DND-41 (cell line): Measurements from ENCODE around the gene MYO18B.

Source experiments
- ATAC-seq: fragments of 200-7000 bp; cut with Tn5 transposase; 3 replicates; pipeline ENCODE4 v1.9.1; 2021; ENCODE audit warnings: low read depth; ENCODE audit not compliant: insufficient read depth
- DNase-seq: peaks from one replicate; pipeline ENCODE4 v3.0.0-alpha.2; 2020
- H2AFZ ChIP-seq: 2 replicates; pipeline ENCODE4 v1.6.0; 2012; ENCODE audit warnings: low read depth, low read length
- H3K27ac ChIP-seq: 2 replicates; pipeline ENCODE4 v1.5.1; 2012; ENCODE audit warnings: low read length, inconsistent platforms
- H3K27me3 ChIP-seq: fragments of 200-600 bp; sonication (generic); 2 replicates; pipeline ENCODE4 v1.6.0; 2012; ENCODE audit warnings: low read length, mild to moderate bottlenecking, inconsistent platforms; ENCODE audit not compliant: insufficient read depth, poor library complexity
- H3K36me3 ChIP-seq: 2 replicates; pipeline ENCODE4 v1.5.1; 2012; ENCODE audit warnings: low read length, inconsistent platforms; ENCODE audit not compliant: insufficient read depth
- H3K4me1 ChIP-seq: 2 replicates; pipeline ENCODE4 v1.5.1; 2012; ENCODE audit warnings: mild to moderate bottlenecking, low read length; ENCODE audit not compliant: insufficient read depth
- H3K4me2 ChIP-seq: 2 replicates; pipeline ENCODE4 v1.6.0; 2012; ENCODE audit warnings: mild to moderate bottlenecking, moderate library complexity, low read length, inconsistent platforms; ENCODE audit not compliant: insufficient read depth
- H3K4me3 ChIP-seq, 2 experiments: fragments of 200-600 bp in 1 of 2; shearing (Covaris generic) in 1 of 2; 2 replicates each; pipeline ENCODE4 v1.5.1; 2012 to 2016; ENCODE audit warnings: inconsistent platforms in 2 of 2, low read length in 2 of 2, mild to moderate bottlenecking in 2 of 2, low read depth in 1 of 2, moderate library complexity in 1 of 2
- H3K79me2 ChIP-seq: 2 replicates; pipeline ENCODE4 v1.6.0; 2012; ENCODE audit warnings: low read length, inconsistent platforms; ENCODE audit not compliant: insufficient read depth
- H3K9ac ChIP-seq: 2 replicates; pipeline ENCODE4 v1.6.0; 2012; ENCODE audit warnings: low read depth, mild to moderate bottlenecking, inconsistent platforms, low read length, moderate library complexity
- H3K9me3 ChIP-seq: 2 replicates; pipeline ENCODE4 v1.5.1; 2012; ENCODE audit warnings: low read length, moderate library complexity, mild to moderate bottlenecking, inconsistent platforms; ENCODE audit not compliant: insufficient read depth, severe bottlenecking
- H4K20me1 ChIP-seq: 2 replicates; pipeline ENCODE4 v1.6.0; 2012; ENCODE audit warnings: low read length; ENCODE audit not compliant: insufficient read depth
- EZH2 ChIP-seq: IDR thresholded peaks from 3 replicates; pipeline ENCODE4 v1.6.1; 2012; ENCODE audit warnings: borderline replicate concordance, low read depth, mild to moderate bottlenecking, moderate library complexity, low read length, inconsistent platforms; ENCODE audit not compliant: severe bottlenecking
- TF ChIP-seq, protein P1 (sequence below): IDR thresholded peaks from 2 replicates; pipeline ENCODE4 v1.5.1; 2012; ENCODE audit warnings: borderline replicate concordance, low read length, moderate library complexity, mild to moderate bottlenecking; ENCODE audit not compliant: poor library complexity, severe bottlenecking; ENCODE audit errors: extremely low read depth

The MYO18B gene

DNA sequence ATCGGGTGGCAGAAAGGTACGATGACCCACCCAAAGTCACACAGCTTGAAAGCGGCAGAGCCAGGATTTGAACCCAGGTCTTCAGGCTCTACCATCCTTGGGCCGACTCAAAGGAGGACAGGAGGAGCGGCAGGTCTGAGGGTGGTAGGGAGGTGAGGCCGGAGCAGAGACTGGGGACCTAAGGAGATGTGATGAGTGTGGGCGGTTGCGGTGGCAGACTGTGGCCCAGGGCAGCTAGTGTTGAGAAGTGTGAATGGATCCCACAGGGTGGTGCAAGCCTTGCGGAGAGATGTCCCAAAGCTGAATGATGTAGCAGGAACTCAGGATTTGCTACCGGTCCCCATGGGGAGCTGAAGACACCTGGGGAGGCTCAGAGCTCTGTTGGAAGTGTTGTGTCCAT, 180.2 kb downstream of the MYO18B start:
- Histone ChIP-seq H3K27ac (no peak overlapping the region), H3K4me2 (no peak overlapping the region), H3K4me1 (no peaks in the 10 kb centered on the region), H2AFZ (no peak overlapping the region), H3K79me2 (no peaks in the 10 kb centered on the region), H3K4me3 (no peak overlapping the region), H3K27me3 (peaks cover 12% of the 10 kb centered on the region), H3K36me3 (no peaks in the 10 kb centered on the region), H4K20me1 (no peaks in the 10 kb centered on the region), H3K9ac (no peak overlapping the region), H3K9me3 (no peaks in the 10 kb centered on the region)
- DNase-seq (no peak), ATAC-seq (no peak)
- TF ChIP-seq, protein P1, sequence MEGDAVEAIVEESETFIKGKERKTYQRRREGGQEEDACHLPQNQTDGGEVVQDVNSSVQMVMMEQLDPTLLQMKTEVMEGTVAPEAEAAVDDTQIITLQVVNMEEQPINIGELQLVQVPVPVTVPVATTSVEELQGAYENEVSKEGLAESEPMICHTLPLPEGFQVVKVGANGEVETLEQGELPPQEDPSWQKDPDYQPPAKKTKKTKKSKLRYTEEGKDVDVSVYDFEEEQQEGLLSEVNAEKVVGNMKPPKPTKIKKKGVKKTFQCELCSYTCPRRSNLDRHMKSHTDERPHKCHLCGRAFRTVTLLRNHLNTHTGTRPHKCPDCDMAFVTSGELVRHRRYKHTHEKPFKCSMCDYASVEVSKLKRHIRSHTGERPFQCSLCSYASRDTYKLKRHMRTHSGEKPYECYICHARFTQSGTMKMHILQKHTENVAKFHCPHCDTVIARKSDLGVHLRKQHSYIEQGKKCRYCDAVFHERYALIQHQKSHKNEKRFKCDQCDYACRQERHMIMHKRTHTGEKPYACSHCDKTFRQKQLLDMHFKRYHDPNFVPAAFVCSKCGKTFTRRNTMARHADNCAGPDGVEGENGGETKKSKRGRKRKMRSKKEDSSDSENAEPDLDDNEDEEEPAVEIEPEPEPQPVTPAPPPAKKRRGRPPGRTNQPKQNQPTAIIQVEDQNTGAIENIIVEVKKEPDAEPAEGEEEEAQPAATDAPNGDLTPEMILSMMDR = no peak
- no peak for TF ChIP-seq EZH2

DNA sequence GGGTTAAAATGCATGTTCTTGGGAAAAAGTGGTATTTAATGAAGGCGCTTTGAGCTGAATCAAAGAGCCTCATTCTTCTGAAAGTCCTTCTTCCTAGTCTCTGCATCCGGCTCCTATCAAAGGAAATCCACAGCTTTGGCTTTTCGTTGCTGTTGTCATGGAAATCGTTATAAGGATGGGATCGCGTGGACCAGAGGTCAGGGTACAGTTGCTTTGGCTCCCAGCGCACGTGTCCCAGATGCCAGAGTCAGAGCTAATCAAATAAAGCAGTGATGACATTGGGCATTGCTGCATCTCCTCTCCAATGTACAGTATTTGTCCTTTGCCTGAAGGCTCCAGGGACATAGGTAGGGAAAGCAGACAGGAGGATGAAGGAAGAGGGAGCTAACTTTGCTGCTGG, 181.9 kb downstream of the MYO18B start:
- Histone ChIP-seq H4K20me1 (no peaks in the 10 kb centered on the region), H2AFZ (no peak overlapping the region), H3K79me2 (no peaks in the 10 kb centered on the region), H3K27ac (no peak overlapping the region), H3K9ac (no peak overlapping the region), H3K9me3 (no peaks in the 10 kb centered on the region), H3K27me3 (peaks cover 5% of the 10 kb centered on the region), H3K4me1 (no peaks in the 10 kb centered on the region), H3K4me2 (no peak overlapping the region), H3K4me3 (no peak overlapping the region), H3K36me3 (no peaks in the 10 kb centered on the region)
- DNase-seq = no peak
- no peak for ATAC-seq
- TF ChIP-seq, protein P1 = no peak
- TF ChIP-seq EZH2 = no peak

DNA sequence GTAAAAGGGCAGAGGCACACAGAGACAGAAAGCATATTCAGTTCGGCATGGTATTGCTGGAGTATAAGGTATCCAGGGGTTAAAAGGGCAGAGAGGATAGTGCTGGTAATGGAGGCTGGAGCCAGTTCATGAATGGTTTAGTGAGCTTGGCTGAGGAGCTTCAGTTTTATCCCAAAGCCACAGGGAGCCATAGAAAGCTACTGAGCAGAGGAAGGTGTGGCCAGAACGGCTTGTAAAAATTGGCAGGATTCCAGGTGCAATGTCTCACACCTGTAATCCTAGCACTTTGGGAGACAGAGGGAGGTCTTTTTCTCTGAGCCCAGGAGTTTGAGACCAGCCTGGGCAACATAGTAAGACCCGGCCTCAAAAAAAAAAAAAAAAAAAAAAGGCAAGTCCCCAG, 186.1 kb downstream of the MYO18B start:
- DNase-seq = no peak
- Histone ChIP-seq H2AFZ (no peak overlapping the region), H3K4me1 (no peaks in the 10 kb centered on the region), H3K4me3 (no peak overlapping the region), H3K27ac (no peak overlapping the region), H3K9me3 (no peaks in the 10 kb centered on the region), H3K27me3 (no peaks in the 10 kb centered on the region), H3K4me2 (no peak overlapping the region), H3K9ac (no peak overlapping the region), H4K20me1 (no peaks in the 10 kb centered on the region), H3K36me3 (no peaks in the 10 kb centered on the region), H3K79me2 (no peaks in the 10 kb centered on the region)
- ATAC-seq = no peak
- no peak for TF ChIP-seq EZH2
- TF ChIP-seq, protein P1 = no peak

DNA sequence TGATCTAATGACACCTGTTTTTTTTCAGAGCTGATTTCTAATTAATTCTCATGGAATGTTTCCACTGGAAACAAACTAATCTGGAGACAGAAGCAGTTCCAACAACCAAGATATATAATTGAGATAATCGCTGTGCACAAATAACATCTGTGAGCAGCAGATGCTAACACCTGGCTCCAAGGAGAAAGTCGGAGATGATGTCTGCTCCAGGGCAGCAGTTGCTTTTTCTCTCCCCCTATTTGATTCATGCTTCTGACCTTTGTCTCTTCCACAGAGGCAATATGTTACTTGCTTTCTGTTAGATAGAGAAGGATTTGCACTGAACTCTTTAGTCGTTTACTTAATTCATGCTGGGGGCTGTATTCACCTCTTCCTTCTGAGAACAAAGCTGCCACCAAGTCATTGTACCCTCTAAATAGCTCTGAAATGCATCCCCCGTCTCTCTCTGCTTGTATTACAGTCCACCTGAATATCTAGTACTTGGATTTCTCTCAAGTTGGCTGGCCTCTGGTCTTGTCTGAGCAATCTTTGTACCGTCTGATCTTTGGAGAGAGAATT, 187.4 kb downstream of the MYO18B start:
- TF ChIP-seq, protein P1 = no peak
- no peak for TF ChIP-seq EZH2
- H3K4me3 ChIP-seq = no peak overlapping the region
- no peaks in the 10 kb centered on the region for H3K4me1 ChIP-seq
- no peaks in the 10 kb centered on the region for H3K9me3 ChIP-seq
- H2AFZ ChIP-seq = no peak overlapping the region
- no peaks in the 10 kb centered on the region for H3K79me2 ChIP-seq
- H3K27ac ChIP-seq = no peak overlapping the region
- H3K4me2 ChIP-seq = no peak overlapping the region
- H3K36me3 ChIP-seq = no peaks in the 10 kb centered on the region
- no peak for DNase-seq
- H3K9ac ChIP-seq = no peak overlapping the region
- ATAC-seq = no peak
- H3K27me3 ChIP-seq = no peaks in the 10 kb centered on the region
- no peaks in the 10 kb centered on the region for H4K20me1 ChIP-seq
